ENCODE measurements around the gene STRBP. TPM values are rescaled to one million over a fixed set of nuclear protein-coding genes. Genes with fewer than 3 reads are reported as not detected.
A peak's percentile ranks its signal among the peaks of the same experiment; 100 is the strongest.

Gene STRBP
- total RNA-seq, 1 experiment from 2014 or later = 74.0 TPM

GRCh38 chr9:123238365-123238764, 30.0 kb downstream of the STRBP start:
- no CpG with 5 or more reads among the region's 3 CpGs for WGBS (ENCODE audit: extremely low coverage, insufficient read length, low lambda C conversion rate)

More at GRCh38 chr9:123238365-123238764, 30.0 kb downstream of the STRBP start:
- Histone ChIP-seq H3K14ac (ENCODE audit: insufficient read depth, low read length) (no peak overlapping the region), H3K27me3 (ENCODE audit: insufficient read depth, low read length) (no peaks in the 10 kb centered on the region), H4K8ac (replicated peaks; ENCODE audit: insufficient read length, low read depth, low read length) (no peak overlapping the region), H4K20me1 (ENCODE audit: control insufficient read depth, insufficient read depth, insufficient read length) (no peaks in the 10 kb centered on the region), H3K56ac (ENCODE audit: insufficient read length, low read depth, low read length) (no peak overlapping the region), H3K79me1 (ENCODE audit: insufficient read depth, low read depth, low read length, poor library complexity, severe bottlenecking) (peaks cover 8% of the 10 kb centered on the region), H2BK5ac (ENCODE audit: insufficient read length, low read length) (no peak overlapping the region), H2AK5ac (ENCODE audit: insufficient read length, low read length) (no peak overlapping the region), H2BK120ac (ENCODE audit: low read depth, low read length, poor library complexity, severe bottlenecking) (no peak overlapping the region), H2AFZ (ENCODE audit: low read length) (no peak overlapping the region), H3K18ac (ENCODE audit: insufficient read length, low read depth, low read length) (no peak overlapping the region), H3K4me1 (ENCODE audit: insufficient read depth, low read length) (0 out of 2 replicates have a peak, but pooled peaks cover 2% of the 10 kb centered on the region), H4K91ac (ENCODE audit: insufficient read length, low read depth, low read length) (no peak overlapping the region), H3K4ac (ENCODE audit: low read depth, low read length) (no peak overlapping the region), H2BK12ac (ENCODE audit: insufficient read length, low read depth, low read length) (no peak overlapping the region), H2BK20ac (ENCODE audit: low read depth, low read length, poor library complexity, severe bottlenecking) (no peak overlapping the region), H3K4me2 (ENCODE audit: insufficient read depth, insufficient read length, low read length) (no peak overlapping the region), H3K9ac (ENCODE audit: extremely low read depth, insufficient read length, low read length) (no peak overlapping the region), H3K23ac (ENCODE audit: insufficient read length, low read depth, low read length) (no peak overlapping the region), H3K27ac (ENCODE audit: insufficient read length, low read depth, low read length) (no peak overlapping the region), H3K9me3 (ENCODE audit: control insufficient read depth, low read depth, low read length) (no peaks in the 10 kb centered on the region), H3T11ph (ENCODE audit: low read length) (no peak overlapping the region), H3K79me2 (ENCODE audit: insufficient read depth, low read length) (peaks cover 6% of the 10 kb centered on the region), H2BK15ac (ENCODE audit: low read depth, low read length) (no peak overlapping the region), H4K5ac (ENCODE audit: insufficient read length, low read depth, low read length) (no peak overlapping the region), H3K23me2 (ENCODE audit: insufficient read length, low read depth, low read length, poor library complexity, severe bottlenecking) (no peaks in the 10 kb centered on the region)
- no peaks in the 10 kb centered on the region for H3K27me3 Mint-ChIP-seq (ENCODE audit: low read depth)
- H3K27ac Mint-ChIP-seq = peak overlapping the region in 1 of 3 experiments; percentile 28; a peak in 1 of 7 replicates
- TF ChIP-seq CTCF (conservative IDR thresholded peaks at IDR 0.05) = no peak
- H3K4me3 Mint-ChIP-seq = no peak overlapping the region
- DNase-seq = no peak
- H3K36me3 Mint-ChIP-seq (ENCODE audit: insufficient read depth in 1 of 3, low read depth in 3 of 3) = no peaks in the 10 kb centered on the region; a peak in 1 of 7 replicates
- H3K9me3 Mint-ChIP-seq = no peaks in the 10 kb centered on the region
- peaks cover 28 to 29% of the 10 kb centered on the region in 2 experiments for H3K4me1 Mint-ChIP-seq
